GM21390 (cell line): ENCODE results near the gene EPB41L4A.

ENCODE experiments used
- ATAC-seq: cut with Tn5 transposase; IDR thresholded peaks from one replicate; pipeline ENCODE4 v1.9.1; 2021; ENCODE audit not compliant: unreplicated experiment

EPB41L4A gene

DNA sequence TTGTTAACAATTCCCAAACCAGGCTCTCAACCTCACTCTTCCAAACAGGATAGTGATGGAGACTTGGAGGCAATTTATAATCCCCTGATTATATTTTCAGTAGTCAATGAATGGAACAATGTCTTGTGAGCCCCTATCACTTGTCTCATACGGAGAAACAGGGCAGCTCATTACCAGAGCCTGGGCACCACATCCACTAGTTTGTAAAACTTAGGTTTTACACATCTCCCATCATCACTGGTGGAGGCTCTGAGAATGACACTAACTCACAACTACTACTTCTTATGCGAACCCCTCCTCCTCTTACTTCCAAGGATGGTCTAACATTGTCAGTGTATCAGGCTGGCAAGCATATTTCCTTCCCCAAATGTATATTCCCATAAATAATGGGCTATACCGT, 253.7 kb downstream of the EPB41L4A start:
- no peak for ATAC-seq

DNA sequence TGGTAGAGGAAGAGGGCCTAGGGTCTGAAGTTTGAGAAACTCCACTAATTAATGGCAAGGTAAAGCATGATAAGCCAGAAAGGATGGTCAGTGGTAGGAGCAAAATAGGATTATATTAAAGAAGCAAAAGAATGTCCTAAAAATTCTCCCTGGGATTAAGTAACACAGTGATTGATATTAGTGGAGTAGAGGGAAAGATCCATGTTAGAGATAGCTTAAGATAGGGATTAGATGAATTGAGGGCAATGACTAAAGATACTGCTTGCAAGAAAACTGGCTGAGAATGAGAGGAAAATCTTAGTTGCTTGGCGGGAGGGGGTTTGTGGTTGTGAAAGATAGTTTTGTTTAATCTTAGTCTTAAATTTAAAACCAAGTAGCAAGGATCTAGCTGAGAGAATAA, 255.6 kb downstream of the EPB41L4A start:
- ATAC-seq: no peak

GRCh38 chr5:112161392-112161748, 257.7 kb downstream of the EPB41L4A start:
- no peak for ATAC-seq

DNA sequence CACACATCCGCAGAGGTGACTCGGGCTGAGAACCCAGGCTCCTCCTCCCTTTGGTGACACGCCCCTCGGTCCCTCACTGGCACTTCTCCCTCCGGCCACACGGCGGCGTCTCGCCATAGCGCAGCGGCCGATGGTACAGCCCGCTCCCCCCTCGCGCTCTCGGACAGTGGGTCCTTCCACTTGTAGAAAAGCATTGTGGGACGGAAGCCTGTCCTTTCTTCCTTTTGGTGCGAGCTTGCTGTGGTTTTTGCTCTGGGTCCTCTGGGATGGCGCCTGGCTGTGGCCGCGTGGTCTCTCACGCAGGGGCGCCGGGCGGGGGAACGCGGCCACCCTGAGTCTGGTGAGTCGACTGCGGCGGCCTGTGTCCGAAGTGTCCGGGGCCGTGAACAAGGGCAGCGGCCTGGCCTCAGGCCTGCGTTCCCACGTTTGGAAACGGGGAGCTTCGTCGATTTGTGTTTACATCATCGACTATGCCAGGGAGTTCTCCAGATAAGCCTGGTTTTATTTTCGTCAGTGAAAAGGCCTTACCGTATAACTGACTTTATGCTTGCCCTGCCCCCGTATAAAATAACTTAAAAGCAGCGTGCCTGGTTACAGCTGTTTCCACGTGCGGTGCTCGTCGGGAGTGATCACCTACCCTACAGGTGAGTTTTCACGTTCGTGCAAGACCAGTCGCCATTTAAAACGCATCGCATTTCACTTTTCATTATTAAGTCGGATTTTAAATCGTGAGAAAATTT, 258.3 kb downstream of the EPB41L4A start:
- ATAC-seq: peak; percentile 96

- no peak for ATAC-seq
Observed at GRCh38 chr5:112159435-112159834, 259.6 kb downstream of the EPB41L4A start.

GRCh38 chr5:112156211-112156610, 262.9 kb downstream of the EPB41L4A start:
- no peak for ATAC-seq

- no peak for ATAC-seq
Observed at GRCh38 chr5:112154940-112155686, 264.0 kb downstream of the EPB41L4A start.

DNA sequence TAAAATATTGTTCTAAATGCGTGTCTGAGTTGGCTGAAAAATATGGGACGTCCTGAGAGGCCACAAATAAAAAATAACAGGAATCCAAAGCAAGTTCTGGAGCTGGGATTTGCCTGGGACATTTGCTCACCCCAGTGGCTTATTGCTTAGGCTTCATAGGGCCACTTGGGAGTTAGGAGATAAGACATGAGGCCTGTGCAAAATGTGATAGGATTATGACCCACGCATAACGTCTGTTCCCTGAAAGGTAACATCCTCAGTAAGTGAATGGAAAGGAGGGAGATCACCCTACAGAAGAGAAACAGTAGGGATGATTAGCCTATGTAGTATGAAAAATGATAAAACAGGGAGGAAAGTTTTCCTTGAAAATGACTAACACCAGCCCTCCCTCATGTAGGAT, 269.4 kb downstream of the EPB41L4A start:
- no peak for ATAC-seq

DNA sequence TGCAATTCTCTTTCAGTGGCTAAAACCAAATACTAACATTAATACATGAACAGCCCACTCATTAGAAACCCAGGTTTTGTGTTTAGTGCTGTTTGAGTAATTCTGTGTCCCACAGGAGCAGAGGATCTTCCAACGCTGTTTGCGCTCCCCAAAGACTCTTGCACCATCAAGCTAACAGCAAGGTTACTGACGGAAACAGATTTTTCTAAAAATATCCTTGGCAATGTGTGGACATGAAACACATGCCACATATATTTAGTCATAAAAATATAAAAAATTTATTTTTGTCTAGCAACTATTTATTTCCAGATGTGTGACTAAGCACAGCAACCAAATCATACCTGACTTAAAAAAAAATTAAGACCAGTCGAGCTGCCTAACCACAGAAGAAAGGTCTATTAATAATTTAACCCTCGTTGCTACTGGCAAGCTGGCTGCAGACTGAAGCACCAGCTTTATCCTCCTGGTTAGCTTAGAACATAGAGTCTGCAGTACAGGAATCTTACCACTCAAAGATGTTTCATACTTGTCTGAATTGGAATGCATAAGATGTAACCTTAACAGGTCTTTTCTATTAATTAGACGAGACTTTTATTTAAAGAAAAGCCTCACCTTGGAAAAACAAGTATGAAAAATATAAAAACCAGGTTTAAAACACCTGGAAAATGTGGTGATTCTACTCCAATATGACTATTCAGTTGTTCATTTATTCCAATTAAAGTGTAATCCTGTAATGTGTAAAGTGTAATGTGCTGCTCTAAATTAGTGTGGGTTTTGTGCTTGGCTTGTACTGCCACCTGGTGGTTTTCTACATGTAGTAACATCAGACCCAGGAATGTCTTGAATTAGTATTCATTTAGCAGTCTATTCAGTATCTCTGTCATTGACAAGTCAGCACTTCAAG, 272.5 kb downstream of the EPB41L4A start:
- ATAC-seq: peak; percentile 73

GRCh38 chr5:112143690-112144089, 275.4 kb downstream of the EPB41L4A start:
- no peak for ATAC-seq

DNA sequence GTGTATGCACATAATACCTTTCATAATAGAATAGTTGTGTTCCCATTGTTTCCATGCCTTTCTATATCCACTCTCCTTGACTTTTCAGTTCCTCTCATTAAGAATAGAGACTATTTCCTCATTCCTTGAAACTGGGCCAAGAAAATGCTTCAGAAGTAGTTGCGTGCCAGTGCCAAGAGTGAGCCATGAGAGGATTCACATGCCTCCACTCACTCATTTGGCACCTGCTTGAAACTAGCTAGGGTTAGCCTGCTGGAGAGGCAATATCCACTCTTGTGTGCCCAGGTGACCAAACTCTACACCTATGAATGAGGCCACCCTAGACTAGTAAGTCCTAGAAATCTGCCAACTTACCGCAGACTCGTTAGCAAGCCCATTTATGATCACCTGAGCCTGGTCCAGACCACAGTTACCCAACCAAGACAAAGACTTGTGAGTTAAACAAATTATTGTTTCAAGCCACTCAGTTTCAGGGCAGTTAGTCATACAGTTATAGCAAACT, 276.3 kb downstream of the EPB41L4A start:
- ATAC-seq: no peak

GRCh38 chr5:112141582-112141981, 277.5 kb downstream of the EPB41L4A start:
- ATAC-seq: no peak

- ATAC-seq: no peak
Observed at GRCh38 chr5:112138526-112138925, 280.6 kb downstream of the EPB41L4A start.

GRCh38 chr5:112136773-112137172, 282.3 kb downstream of the EPB41L4A start:
- no peak for ATAC-seq

DNA sequence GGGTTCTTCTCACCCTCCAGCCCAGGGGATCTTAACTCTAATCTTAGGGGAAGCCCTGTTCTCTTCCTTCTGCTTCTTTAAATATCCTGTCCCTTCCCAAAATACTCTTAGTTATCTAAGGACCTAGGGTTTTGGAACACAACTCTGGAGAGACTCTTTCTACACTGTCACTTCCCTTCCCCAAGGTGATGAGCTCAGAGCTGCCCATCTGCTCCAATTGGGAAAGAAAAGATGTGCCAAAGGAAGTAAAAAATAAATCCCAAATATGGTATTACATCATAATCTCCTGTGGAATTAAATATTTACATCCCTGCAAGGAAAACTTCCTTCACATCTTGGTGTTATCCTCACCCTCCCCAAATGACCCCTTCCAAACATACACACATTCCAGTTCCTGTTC, 291.2 kb downstream of the EPB41L4A start:
- ATAC-seq: no peak

- no peak for ATAC-seq
Observed at GRCh38 chr5:112126982-112127381, 292.1 kb downstream of the EPB41L4A start.

DNA sequence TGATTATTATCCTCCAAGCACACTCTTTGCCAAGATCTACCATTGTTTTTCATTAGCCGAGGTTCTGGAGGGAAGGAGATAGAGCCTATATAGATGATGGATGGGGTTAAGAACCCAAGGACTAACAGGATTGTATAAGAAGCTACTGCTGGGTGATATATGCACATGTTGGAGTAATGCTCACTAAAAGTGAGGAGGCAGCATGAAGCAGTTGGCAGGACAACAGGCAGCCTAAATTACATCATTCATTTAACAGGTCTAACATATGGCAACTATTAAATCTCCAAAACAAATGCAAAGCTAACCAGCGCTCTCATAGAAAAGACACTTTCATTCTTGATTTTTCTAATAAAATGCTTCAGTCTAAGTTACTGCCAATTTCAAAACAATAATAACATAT, 293.2 kb downstream of the EPB41L4A start:
- no peak for ATAC-seq

- ATAC-seq: no peak
Observed at GRCh38 chr5:112124788-112125187, 294.3 kb downstream of the EPB41L4A start.

DNA sequence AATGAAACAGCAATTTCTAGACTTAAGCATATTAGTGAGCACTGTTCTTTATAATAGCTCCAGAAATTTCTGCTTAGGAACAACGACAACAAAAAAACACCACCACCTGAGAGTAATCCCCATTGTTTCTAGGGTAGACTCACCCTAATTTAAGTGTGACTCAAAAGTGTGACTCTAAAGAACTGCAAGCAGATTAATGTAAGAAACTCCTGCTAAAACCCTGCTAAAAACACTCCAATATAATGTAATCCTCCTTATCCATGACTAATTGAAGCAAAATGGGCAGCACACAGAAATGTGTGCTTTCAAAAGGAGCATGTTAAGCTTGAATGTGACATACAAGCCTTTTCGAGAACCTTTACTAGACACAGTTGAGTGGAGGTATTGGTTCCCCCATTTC, 296.0 kb downstream of the EPB41L4A start:
- ATAC-seq: no peak

DNA sequence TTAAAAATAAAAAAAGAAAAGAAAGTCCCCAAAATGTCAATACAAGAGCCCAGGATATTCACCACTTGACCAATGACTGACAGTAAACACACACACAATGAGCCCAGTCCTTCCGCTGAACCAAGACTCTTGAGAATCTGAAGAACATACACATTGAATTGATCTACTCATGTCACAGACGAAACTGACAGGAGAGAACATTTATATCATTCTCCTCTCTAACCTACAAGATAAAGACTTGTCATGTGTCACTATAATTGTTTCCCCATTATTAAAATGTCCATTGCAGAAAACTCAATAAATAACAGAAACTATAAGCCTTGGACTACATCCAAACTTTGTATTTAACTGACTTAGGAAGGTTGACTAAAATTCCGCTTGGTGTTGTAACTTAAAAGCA, 296.7 kb downstream of the EPB41L4A start:
- ATAC-seq: no peak

GRCh38 chr5:112121258-112121657, 297.8 kb downstream of the EPB41L4A start:
- no peak for ATAC-seq
